Endodermal cell (in vitro differentiated cells): ENCODE results near the gene PDF. TPM values are rescaled to one million over a fixed set of nuclear protein-coding genes. Genes with fewer than 3 reads are reported as not detected.

Experiments
- DNase-seq: peaks from one replicate; pipeline ENCODE4 v3.0.0-alpha.2; 2017
- H3K27ac ChIP-seq: 2 replicates; pipeline ENCODE4 v1.5.1; 2013; ENCODE audit warnings: mild to moderate bottlenecking, low read depth, low read length, moderate library complexity
- H3K27me3 ChIP-seq: 2 replicates; pipeline ENCODE4 v1.6.1; 2013; ENCODE audit warnings: mild to moderate bottlenecking, low read length, moderate library complexity; ENCODE audit not compliant: insufficient read depth, control insufficient read depth, poor library complexity, severe bottlenecking
- H3K36me3 ChIP-seq: 2 replicates; pipeline ENCODE4 v1.7.0; 2013; ENCODE audit warnings: mild to moderate bottlenecking, low read length, moderate library complexity; ENCODE audit not compliant: control insufficient read depth, insufficient read depth
- H3K4me1 ChIP-seq: one replicate; pipeline ENCODE4 v1.7.0; 2013; ENCODE audit warnings: low read length; ENCODE audit not compliant: control insufficient read depth, insufficient read depth
- H3K4me3 ChIP-seq: 2 replicates; pipeline ENCODE4 v1.5.1; 2013; ENCODE audit warnings: mild to moderate bottlenecking, low read length, moderate library complexity
- H3K9ac ChIP-seq: 2 replicates; pipeline ENCODE4 v1.6.1; 2013; ENCODE audit warnings: mild to moderate bottlenecking, low read length, moderate library complexity; ENCODE audit not compliant: poor library complexity, severe bottlenecking; ENCODE audit errors: extremely low read depth
- H3K9me3 ChIP-seq: 2 replicates; pipeline ENCODE4 v1.6.1; 2013; ENCODE audit warnings: mild to moderate bottlenecking, low read length, moderate library complexity; ENCODE audit not compliant: control insufficient read depth
- H3K27ac Mint-ChIP-seq: 2 replicates; pipeline ENCODE4 v1.8.0; 2020; ENCODE audit warnings: mixed read lengths
- H3K27me3 Mint-ChIP-seq: 2 replicates; pipeline ENCODE4 v1.8.0; 2021; ENCODE audit warnings: mild to moderate bottlenecking, mixed read lengths; ENCODE audit not compliant: insufficient read depth
- H3K36me3 Mint-ChIP-seq: 2 replicates; pipeline ENCODE4 v1.8.0; 2020; ENCODE audit warnings: low read depth, mixed read lengths
- H3K4me1 Mint-ChIP-seq: 2 replicates; pipeline ENCODE4 v1.8.0; 2020; ENCODE audit warnings: mixed read lengths
- H3K4me3 Mint-ChIP-seq: 2 replicates; pipeline ENCODE4 v1.8.0; 2020; ENCODE audit warnings: mild to moderate bottlenecking, moderate library complexity, mixed read lengths
- H3K9me3 Mint-ChIP-seq: 2 replicates; pipeline ENCODE4 v1.8.0; 2020; ENCODE audit warnings: mild to moderate bottlenecking, mixed read lengths
- CTCF ChIP-seq: fragments of 200-600 bp; sonication (generic); conservative IDR thresholded peaks from 2 replicates; pipeline ENCODE4 v1.5.0; 2021; ENCODE audit warnings: antibody characterized with exemption, mild to moderate bottlenecking
- WGBS, 2 experiments: methylation state at CpG; one replicate each; pipeline versions ENCODE4 v1.1.5 to v1.1.7; 2013; ENCODE audit warnings: missing lambda C conversion rate in 2 of 2, mixed read lengths in 1 of 2; ENCODE audit not compliant: insufficient coverage in 1 of 2, insufficient read length in 1 of 2; 5-methylcytosine and 5-hydroxymethylcytosine counted together
- total RNA-seq, 2 donors: library from RNA; stranded (reverse); fragmentation: NEBNext Ultra II Directional in 1 of 2; extraction: Animal tissue kit (Norgen Biotek cat#: 25700) in 1 of 2; gene quantifications; 2 replicates in 1 of 2; 3 replicates in 1 of 2; pipeline ENCODE4 v1.2.1, GENCODE V29; 2021

Gene PDF
- total RNA-seq, 2 donors from 2014 or later = 12.2 to 19.8 TPM

- no peaks in the 10 kb centered on the region for H3K27me3 ChIP-seq
These were observed 17.8 kb upstream of the PDF start for GRCh38 chr16:69348222-69348621.

DNA sequence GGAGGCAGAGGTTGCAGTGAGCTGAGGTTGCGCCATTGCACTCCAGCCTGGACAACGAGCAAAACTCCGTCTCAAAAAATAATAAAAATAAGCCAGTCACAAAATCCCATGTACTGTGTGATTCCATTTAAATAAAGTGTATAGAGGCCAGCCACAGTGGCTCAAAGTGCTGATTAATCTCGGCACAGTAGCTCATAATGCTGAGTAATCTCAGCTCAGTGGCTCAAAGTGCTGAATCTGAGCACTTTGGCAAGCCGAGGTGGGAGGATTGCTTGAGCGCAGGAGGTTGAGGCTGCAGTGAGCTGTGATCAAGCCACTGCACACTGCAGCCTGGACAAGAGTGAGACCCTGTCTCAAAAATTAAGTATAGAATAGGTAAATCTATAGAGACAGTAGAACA is 16.3 kb upstream of the PDF start:
- DNase-seq = no peak
- Histone ChIP-seq H3K4me3 (no peak overlapping the region), H3K27ac (no peak overlapping the region), H3K36me3 (peaks cover 31% of the 10 kb centered on the region), H3K9me3 (no peaks in the 10 kb centered on the region), H3K4me1 (no peaks in the 10 kb centered on the region), H3K9ac (no peak overlapping the region), H3K27me3 (no peaks in the 10 kb centered on the region)
- no peak overlapping the region for H3K4me3 Mint-ChIP-seq
- H3K4me1 Mint-ChIP-seq = peaks cover 9% of the 10 kb centered on the region
- H3K27me3 Mint-ChIP-seq = no peaks in the 10 kb centered on the region
- no peak overlapping the region for H3K27ac Mint-ChIP-seq
- peaks cover 34% of the 10 kb centered on the region for H3K36me3 Mint-ChIP-seq
- WGBS, 2 experiments = 89 to 93% methylated on average over 3 to 6 of the region's 6 CpGs
- no peak for TF ChIP-seq CTCF
- no peaks in the 10 kb centered on the region for H3K9me3 Mint-ChIP-seq

More at GRCh38 chr16:69348222-69348621, 17.8 kb upstream of the PDF start:
- no peak overlapping the region for H3K9ac ChIP-seq
- TF ChIP-seq CTCF = no peak
- no peak overlapping the region for H3K4me3 ChIP-seq
- peaks cover 29% of the 10 kb centered on the region for H3K36me3 Mint-ChIP-seq
- peaks cover 21% of the 10 kb centered on the region for H3K36me3 ChIP-seq
- H3K27me3 Mint-ChIP-seq = no peaks in the 10 kb centered on the region
- WGBS, 2 experiments = 98% methylated on average over 5 of the region's 6 CpGs; no CpG with 5 or more reads in 1 of the 2 experiments
- H3K4me3 Mint-ChIP-seq = no peak overlapping the region
- no peak for DNase-seq
- H3K27ac ChIP-seq = no peak overlapping the region
- H3K4me1 ChIP-seq = no peaks in the 10 kb centered on the region
- no peaks in the 10 kb centered on the region for H3K9me3 Mint-ChIP-seq
- H3K4me1 Mint-ChIP-seq = peaks cover 12% of the 10 kb centered on the region
- H3K9me3 ChIP-seq = no peaks in the 10 kb centered on the region
- no peak overlapping the region for H3K27ac Mint-ChIP-seq

DNA sequence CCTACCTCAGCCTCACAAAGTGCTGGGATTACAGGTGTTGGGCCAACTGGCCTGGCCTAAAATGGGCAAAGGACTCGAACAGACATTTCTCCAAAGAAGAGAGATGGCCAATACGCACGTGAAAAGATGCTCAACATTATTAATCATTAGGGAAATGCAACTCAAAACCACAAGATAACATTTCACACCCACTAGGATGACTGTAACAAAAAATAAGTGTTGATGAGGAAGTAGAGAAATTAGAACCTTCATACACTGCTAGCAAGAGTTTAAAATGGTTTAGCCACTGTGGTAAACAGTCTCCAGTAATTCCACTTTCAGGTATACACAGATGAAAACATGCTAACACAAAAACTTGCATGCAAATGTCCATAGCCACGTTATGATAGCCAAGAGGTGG is 15.5 kb upstream of the PDF start:
- Mint-ChIP-seq H3K9me3 (no peaks in the 10 kb centered on the region), H3K4me1 (peaks cover 5% of the 10 kb centered on the region), H3K27ac (no peak overlapping the region), H3K36me3 (peaks cover 42% of the 10 kb centered on the region), H3K4me3 (no peak overlapping the region), H3K27me3 (no peaks in the 10 kb centered on the region)
- H3K27me3 ChIP-seq = no peaks in the 10 kb centered on the region
- peaks cover 3% of the 10 kb centered on the region for H3K4me1 ChIP-seq
- TF ChIP-seq CTCF = no peak
- H3K36me3 ChIP-seq = peaks cover 39% of the 10 kb centered on the region
- H3K9ac ChIP-seq = no peak overlapping the region
- H3K9me3 ChIP-seq = no peaks in the 10 kb centered on the region
- no peak overlapping the region for H3K27ac ChIP-seq
- DNase-seq = no peak
- H3K4me3 ChIP-seq = no peak overlapping the region
- 98% methylated on average over 3 of the region's 4 CpGs; no CpG with 5 or more reads in 1 of the 2 experiments for WGBS, 2 experiments
